GM19240 (cell line): ENCODE results near the gene CDHR2.
"Not testable (repeated sequence)": the region's sequence is repeated elsewhere in the genome, so short reads cannot be mapped to it uniquely, and the experiment has no call there.

Experiments
- DNase-seq: peaks from one replicate; pipeline ENCODE4 v3.0.0; 2011; ENCODE audit warnings: low spot score; ENCODE audit not compliant: insufficient read length

The CDHR2 gene

DNA sequence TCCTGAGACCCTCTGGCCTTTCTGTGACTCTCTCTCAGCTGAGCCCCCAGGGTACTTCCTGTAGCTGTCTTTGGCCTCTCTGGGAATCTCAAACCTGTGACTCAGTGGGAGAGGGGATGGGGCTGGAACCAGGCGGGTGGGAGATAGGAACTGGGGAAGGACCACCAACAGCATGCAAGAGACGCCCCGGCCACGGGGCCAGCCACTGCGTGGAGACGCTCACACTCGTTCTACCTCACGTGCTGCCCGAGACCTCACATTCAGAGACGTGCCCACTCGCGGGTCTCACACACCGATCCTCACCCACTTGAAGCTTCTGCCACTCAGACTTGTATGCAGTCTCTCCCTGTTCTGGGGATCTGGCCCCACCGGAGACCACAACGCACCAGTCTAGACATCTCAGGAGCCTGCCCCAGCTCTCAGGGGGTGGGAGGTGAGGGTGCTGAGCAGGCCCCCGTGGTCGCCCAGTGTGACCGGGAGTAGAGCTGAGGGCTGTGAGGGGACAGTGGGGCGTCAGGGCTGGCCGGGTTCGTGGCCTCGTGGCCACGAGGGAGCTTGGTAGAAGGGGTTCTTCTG, 47.0 kb downstream of the CDHR2 start:
- DNase-seq, result no peak

DNA sequence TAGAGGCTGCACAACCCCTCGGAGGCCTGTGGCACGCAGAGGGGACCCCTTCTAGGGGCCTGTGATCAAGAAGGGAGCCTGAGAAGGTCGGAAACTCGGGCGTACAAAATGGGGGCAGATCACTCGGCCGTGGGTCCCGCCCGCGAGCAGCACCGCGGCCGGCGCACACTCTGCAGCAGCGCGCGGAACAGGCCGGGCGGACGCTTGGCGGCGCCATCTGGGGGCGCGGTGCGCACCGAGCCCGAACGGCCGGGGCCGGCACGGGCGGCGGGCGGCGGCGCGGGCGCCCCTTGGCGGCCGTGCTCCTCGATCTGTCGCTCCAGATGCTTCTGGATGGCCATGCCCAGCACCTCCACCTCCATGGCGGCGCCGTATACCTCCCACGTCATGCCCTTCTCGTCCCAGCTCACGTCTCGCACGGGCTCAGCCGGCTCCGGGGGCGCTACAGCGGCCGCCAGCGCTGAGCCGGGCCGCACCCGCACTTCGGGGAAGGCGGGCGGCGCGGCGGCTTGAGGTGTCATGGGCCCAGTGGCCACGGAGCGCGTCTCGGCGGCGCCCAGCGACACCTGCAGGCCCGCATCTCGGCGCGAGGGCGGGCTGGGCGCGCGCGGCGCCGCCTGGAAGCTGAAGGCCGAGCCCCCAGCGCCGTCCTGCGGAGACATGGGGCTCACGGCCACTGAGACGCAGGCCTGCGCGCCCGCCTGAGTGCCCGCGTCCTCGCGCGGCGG, 47.7 kb downstream of the CDHR2 start:
- no peak for DNase-seq

DNA sequence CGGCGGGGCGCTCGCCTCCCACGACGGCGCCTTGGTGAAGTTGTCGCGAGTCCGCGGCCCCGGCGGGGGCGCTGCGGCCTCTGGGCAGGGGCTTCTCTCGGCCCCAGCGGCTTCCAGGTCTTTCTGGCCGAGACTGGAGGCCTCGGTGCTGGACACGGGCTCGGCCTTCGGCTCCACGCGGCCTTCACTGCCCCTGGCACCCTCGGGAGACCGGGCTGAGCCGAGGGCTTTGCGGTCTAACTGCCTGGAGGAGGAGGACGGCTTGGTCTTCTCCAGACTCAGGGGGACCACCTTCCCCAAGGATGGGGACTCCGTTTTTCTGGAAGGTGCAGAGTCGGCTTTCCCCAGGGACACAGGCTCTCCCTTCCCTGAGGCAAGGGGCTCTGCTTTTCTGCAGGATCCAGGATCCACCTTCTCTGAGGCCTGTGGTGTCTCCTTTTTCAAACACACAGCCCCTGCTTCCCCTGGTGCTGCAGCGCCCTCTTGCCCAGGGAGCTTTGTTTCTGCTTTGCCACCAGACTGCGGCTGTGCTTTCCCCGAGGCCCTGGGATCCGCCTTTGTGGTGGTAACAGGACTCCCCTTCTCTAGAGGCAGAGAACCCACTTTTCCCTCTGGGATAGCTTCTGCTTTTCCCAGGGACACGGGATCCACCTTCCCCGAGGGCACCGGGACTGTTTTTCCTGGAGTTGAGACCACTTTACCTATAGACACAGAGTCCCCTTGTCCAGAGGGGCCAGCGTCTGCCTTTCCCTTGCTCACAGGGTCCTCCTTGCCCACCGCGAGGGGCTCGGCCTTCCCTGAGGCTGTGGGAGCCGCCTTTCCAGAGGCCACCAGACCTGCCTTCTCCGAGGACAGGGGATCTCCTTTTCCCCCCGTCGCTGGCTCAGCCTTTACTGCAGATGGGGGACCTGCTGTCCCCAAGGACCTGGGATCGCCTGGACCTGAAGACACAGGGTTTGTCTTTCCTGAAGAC, 48.6 kb downstream of the CDHR2 start:
- DNase-seq, result no peak

DNA sequence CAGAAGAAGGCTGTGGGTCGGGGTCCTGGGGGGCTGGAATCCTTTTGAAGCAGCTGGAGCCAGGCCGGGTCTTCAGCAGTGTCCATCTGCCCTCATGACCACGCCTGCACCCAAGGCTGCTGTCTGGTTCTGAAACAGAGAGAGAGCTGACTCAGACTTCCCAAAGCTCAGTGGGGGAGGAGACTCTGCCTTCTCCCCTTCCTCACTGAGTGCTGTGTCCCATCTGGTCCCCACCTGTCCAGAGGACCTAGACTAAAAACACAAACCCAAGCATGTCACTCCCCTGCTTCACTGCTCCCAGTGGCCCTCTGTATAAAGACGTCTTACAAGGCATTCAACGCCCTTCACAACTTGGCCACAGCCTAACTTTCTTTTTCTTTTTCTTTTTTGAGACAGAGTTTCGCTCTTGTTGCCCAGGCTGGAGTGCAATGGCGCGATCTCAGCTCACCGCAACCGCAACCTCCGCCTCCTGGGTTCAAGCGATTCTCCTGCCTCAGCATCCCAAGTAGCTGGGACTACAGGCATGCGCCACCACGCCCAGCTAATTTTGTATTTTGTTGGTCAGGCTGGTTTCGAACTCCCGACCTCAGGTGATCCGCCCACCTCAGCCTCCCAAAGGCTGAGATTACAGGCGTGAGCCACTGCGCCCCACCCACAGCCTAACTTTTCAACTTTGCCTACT, 50.7 kb downstream of the CDHR2 start:
- not testable (repeated sequence) for DNase-seq

DNA sequence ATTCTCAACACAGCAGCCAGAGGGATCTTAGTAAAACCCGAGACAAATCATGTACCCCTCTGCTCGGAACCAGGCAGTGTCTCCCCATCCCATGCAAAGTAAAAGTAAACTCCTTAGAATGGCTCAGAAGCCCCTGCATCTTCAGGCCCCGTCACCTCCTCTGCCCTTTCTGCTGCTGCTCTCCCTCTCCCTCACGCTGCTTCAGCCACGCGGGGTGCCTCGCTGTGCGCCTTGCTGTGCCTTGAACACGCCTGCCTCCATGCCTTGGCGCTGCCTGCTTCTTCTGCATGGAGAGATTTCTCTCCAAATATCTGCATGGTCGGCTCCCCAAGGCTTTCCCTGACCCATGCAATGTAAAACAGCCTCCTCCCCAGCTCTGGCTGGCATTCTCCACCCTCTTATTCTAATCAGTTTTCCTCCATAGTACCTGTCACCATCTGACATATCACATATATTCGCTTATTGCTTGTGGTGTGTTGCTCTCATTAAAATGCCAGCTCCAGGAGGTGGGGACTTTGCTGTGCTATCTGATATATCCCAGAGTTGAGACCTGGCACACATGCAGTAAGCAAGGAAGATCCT, 52.9 kb downstream of the CDHR2 start:
- no peak for DNase-seq

DNA sequence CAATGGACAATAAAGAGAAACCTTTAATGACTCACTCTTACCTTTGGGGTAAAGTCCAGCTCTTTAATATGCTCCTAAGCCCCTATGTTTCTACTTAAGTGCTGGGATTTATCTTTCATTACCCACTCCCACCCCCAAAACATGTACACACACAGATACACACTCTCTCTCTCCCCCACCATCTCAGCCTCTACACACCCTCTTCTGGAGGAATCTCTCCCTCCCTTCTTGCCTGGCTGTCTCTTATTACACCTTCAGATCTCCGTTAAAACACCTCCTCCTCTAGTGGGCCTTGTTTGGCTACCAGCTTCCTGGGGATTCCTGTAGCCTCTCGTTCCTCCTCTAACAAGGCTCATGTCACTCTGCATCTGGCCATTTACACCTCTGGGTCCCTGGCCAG, 53.9 kb downstream of the CDHR2 start:
- no peak for DNase-seq

DNA sequence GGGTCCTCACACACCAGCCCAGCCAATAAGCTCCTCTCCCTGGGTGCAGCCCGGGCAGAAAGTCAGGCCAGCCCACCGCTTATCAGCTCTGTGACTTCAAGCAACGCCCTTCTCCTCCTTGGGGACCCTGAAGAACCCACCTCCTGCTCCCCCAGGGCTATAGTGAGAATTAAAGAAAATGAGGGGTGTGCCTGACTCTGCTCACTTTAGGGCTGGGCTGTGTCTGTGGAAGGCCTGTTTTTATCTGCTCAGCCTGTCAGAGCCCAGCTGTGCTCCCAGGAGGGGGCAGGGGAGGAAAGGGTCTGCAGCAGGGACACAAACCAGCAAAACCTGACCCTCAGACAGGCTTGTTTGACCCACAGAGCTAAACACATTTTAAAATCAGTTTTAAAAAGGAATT, 56.9 kb downstream of the CDHR2 start:
- DNase-seq, result no peak

DNA sequence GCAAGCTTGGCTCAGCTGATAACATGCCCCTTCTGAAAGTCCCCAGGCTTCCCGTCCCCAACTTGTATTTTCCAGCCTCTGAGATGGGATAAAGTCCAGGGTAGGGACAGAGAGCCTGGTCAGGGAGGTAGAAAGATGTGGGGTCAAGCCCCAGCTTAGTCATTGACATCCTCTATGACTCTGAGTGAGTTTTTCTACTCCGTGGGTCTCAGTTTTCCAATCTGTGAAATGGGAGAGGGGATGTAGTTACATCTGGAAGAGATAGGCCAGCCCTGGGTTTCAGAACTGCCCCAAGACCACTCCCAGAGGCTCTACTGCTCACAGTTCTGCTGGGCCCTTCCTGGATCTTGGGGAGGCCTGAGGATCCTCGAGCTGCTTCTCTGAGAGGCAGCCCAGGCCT, 57.7 kb downstream of the CDHR2 start:
- DNase-seq, result no peak

DNA sequence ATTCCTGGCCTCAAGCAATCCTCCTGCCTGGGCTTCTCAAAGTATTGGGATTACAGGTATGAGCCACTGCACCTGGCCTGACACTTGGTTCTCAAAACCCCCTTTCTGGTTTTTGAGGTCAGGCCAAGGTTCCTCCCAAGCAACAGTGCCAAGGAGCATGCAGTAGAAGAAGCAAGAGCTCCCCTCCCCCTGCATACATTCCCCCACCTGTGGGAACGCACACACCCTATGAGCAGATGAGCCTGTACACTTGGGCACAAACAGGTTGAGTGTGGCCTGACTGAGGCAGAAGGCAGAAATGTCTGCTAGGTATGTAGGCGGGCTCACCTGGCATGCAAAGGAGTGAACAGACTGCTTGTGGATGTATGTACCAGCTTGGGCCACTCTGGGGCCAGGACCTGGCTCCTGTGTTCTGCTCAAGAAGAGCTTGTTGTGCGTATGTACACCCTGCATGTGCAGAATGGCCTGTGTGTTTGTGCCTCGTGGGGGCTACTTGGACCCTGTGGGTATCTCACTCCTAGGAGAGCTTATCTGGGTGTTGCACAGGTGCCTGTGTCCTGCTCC, 59.1 kb downstream of the CDHR2 start:
- no peak for DNase-seq

DNA sequence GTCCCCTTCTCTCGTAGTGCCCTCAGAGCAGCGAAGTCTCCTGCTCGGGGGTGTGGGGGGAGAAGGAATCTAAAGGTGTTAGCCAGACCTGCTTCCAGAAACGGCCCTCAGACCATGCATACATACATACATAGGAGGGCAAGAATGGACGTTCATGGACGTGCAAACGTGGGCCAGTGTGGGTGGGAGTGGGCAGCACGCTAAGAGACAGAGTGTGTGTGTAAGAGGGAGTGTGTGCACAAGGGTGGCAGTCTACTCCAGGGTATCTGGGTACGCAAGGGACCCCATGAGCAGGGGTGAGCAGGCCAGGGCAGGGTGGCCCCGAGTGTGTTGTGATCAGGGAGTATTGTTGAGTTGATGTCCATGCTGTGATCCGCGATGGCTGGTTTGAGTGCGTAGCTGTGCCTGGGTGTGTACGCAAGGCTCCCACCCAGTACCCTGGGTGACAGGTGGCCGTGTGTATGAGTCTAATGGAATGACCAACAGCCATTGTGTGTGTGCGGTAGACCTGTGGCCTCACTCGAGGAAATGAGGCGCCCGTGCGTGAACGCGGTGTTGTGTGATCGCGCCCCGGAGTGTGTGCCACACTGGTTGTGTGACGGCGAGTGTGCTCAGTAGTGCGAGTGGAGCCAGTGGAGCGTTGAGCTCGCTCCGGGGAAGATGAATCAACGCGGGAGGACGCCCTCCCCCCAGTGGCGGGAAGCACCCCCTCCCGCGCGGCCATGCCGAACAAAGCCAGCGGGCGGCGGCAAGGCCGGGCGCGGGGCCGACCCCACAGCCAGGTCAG, 60.0 kb downstream of the CDHR2 start:
- DNase-seq, result no peak

DNA sequence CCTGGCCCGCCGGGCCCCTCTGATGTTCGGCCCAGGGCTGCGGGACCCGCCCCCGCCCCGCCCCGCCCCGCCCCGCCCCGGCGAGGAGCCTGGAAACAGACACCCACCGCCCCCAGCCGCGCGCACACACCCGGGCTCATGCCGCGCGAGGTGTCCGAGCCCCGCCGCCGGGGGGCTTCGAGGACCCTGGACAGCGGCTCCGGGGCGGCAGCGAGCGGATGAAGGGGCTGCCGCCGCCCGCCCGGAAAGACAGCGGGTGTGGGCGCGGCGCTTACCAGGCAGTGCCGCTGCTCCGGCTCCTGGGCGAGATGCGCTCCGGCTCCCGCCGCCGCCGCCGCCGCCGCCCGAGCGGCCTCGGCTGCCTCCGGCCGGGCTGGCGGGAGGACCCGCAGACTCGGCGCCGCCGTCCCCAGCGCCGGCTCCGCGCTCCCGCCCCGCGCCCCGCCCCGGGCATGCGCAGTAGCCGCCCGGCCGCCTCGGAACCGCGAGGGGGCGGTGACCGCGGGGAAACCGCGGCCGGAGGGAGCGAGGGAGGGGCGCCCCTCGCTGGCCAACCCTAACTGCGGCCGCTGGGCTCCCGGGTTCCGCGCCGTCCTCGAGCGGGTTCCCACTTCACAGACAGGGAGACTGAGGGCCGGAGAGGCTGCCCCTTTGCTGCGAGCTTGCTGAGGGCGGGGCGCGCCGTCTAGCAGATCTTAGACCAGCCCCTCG, 60.7 kb downstream of the CDHR2 start, which contains the start of gene GPRIN1:
Gene GPRIN1, minus strand, starts transcription at position 433 of the 711 bp plus-strand sequence. CDS start 10,322 bp downstream, outside the sequence.
- peak; percentile 93 for DNase-seq

DNA sequence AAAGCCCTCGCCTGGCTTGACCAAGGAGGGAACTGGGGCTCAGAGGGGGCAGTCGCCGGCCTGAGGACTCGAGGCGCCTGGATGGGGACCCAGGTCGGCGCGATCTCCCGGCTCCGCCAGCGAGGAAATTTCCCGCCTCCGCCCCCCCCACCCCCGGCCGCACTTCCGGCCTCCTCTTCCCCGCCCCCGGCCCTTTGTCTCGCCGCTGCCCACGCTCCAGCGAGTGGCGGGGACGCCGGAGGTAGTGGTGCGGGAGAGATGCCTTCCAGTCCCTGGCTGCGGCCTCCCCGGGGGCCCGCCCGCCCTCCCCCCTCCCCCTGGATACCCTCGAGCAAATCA, 61.3 kb downstream of the CDHR2 start:
- DNase-seq, result no peak

DNA sequence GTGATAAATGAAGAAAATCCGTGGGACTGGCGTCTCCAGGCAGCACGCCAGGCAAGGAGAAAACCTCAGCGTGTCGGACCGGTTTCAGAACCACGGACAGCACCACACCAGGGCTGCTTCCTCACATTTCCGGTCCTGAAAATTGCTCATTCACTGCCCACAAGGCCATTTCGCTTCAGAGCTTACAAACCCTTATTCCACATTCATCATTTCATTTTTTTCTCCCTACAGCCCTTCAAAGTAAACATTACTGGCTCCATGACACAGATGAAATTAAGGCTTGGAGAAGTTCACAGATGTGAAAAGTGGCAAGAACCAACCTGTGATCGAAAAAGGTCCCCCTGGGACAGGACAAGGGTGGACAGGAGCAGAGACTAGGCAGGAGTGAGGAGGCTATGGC, 62.3 kb downstream of the CDHR2 start:
- no peak for DNase-seq

DNA sequence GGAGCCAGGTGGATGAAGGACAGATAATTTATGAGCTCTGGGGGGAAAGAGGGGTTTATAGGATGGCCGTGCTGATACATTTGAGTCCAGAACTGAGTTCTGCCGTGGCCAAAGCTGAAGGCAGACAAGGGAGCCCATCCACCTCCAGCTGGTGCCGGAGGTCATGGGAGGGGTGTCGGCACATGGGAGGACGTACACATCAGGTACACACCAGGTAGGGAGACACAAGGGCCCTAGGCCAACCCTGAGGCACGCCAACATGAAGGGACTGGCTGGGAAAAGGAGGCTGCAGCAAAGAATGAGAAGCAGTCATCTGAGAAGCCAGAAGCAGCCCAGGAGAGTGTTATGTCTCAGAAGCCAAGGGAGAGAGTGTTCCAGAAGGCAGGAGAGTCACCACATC, 62.9 kb downstream of the CDHR2 start:
- DNase-seq, result no peak

DNA sequence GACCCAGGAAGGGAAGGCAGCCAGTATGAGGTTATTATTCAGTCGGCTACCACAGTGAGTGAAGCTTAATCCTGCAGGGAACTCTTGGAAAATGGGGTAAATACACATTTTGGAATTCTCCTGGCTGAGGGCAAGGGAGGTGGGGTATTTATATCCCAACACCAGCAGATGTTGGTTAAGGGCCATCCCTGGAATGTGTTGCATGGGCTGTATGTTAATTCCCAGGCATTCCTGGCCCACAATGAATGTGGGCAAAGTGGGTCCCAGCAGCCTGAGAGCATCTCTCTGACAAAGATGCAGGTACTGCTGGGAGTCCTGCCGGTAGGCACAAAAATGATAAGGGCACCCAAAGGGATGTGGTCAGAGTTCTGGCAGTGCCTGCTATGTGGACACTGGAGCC, 63.7 kb downstream of the CDHR2 start:
- no peak for DNase-seq

DNA sequence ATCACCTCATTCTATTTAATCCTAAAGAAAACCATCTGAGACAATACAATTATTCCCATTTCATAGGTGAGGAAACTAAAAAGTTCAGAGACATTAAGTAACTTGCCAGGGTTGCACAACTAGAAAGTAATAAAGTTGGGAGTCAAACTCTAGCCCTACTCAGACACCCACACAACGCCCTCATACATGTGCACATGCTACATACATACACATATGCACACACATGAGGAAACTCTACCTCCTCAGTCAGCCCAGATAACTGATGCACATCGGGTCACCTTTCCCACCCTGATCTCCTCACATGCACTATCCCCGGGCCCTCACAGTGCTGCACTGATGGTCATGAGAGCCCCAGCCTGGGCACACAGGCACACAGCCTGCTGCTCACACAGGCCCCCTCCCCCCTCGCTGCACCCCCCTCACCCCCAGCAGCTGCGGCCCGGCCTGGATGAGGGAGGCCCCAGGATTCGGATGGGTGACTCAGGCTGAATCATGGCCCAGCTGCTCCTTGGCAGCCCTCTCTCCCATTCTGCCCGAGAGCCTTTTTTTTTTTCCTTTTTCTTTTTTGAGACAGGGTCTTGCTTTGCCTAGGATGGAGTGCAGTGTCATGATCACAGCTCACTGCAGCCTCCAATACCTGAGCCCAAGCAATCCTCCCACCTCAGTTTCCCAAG, 65.8 kb downstream of the CDHR2 start:
- no peak for DNase-seq

DNA sequence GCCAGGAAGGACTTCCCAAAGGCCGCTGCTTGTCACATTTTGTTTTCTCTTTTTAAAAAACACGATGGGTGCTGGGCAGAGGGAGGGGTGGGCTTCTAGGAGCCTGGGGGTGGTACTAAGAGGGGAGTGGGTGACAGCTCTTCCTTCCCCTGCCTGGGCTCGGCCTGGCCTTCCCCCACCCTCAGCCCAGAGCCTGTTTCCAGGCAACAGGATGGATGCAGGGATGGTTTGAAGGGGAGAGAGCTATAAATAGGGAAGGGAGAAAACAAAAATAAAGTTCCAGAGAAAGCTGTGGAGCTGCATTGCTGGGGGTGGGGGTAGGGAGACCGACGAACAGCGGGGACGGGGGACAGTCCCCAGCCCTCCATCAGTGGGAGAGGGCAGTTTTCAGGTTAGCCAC, 67.4 kb downstream of the CDHR2 start:
- DNase-seq, result no peak

DNA sequence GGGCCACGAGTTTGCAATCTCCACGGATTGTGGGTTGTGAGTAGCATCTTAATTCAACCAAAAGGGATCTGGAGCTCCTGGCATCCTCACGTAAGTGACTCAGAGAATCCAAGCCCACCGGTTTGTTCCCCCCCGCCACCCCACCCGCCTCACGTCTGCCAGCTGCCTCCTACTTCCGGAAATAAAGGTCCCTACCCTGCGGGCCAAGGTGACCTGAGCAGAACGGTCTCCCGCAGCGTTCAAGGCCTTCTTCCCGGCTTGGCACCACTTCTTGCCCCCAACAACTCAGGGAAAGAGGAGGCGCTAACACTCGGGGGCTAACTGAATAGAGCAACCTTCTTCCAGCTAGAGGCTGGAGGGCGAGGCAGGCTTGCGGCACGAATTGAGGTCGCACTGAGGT, 69.6 kb downstream of the CDHR2 start:
- DNase-seq, result no peak

DNA sequence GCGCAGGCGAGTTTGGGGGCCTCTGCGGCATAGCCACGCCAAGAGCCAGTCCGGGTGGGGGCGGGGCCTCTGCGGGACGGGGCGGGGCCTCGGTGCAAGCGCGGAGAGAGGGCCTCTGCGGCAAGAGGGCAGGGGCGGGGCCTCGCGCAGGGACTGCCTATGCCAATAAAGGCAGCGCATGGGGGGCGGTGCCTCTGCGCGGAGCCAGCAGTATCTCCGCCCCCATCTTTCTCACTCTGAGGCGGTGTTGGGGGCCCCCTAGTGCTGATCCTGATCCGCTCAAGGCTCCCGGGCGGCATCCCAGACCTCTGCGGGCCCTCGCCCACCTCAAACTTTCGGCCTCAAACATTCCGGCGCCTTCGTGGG, 70.0 kb downstream of the CDHR2 start:
- peak; percentile 77 for DNase-seq
